GM19455 (cell line): ENCODE results near the gene OSBPL9.
"Not testable (repeated sequence)": the region's sequence is repeated elsewhere in the genome, so short reads cannot be mapped to it uniquely, and the experiment has no call there.

Experiments
- ATAC-seq: cut with Tn5 transposase; IDR thresholded peaks from one replicate; pipeline ENCODE4 v1.9.1; 2021; ENCODE audit not compliant: unreplicated experiment

The OSBPL9 gene

GRCh38 chr1:51663721-51664120 lies 46.8 kb downstream of the OSBPL9 start:
- ATAC-seq: no peak

GRCh38 chr1:51664421-51665240 lies 47.7 kb downstream of the OSBPL9 start:
- no peak for ATAC-seq

GRCh38 chr1:51666478-51666877 lies 49.6 kb downstream of the OSBPL9 start:
- no peak for ATAC-seq

DNA sequence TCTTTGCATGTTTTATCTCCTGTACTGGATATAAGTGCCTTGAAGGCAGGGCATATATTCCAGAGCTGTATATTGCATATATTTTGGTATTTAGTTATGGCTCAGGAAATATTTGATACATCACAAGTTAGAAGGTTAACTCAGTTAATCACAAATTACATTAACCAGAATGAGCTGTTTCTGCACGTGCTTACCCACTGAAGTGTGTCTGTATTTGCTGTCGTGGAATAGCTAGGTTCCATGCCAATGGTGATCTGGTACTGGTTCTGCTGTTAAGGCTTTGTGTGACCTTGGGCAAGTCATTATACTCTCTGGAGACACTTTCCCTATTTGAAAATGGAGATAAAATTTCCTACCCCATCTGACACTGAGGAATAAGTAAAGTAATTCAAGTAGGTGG lies 50.7 kb downstream of the OSBPL9 start:
- no peak for ATAC-seq

DNA sequence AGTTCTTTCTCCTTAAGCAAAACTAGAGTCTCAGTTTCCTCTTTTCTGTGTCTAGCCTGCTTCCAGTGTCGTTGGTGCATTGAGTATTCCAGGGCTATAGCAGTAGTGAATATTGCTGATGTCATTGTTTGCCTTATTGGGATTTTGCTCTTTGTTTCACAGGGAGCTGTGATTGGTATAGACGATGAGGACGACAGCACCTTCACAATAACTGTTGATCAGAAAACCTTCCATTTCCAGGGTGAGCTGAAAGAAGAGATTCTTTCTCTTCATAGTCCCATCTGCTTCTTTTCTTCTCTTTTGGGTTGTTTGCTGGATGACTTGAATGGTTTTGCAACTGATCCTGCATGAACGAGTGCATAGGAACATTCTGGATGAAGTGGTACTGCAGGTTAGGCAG lies 52.4 kb downstream of the OSBPL9 start:
- ATAC-seq: no peak

DNA sequence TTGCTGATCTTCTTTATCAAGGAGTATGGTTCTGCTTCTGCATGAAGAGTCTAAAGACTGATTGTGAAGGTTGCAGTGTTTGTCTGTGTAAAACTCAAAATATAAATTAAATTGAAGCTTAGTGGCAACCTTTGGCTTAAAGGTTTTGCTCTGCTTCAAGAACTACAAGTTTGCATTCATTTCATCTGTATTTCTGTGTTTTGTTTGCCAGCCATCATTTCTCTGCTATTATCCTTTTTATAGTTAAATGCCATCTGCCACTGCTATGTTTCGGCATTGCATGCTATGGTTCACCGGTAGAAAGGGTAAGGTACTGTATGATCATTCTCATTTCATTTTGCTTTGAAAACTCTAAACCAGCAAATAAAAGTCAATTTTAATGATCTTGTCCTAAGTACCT lies 52.9 kb downstream of the OSBPL9 start:
- ATAC-seq: no peak

DNA sequence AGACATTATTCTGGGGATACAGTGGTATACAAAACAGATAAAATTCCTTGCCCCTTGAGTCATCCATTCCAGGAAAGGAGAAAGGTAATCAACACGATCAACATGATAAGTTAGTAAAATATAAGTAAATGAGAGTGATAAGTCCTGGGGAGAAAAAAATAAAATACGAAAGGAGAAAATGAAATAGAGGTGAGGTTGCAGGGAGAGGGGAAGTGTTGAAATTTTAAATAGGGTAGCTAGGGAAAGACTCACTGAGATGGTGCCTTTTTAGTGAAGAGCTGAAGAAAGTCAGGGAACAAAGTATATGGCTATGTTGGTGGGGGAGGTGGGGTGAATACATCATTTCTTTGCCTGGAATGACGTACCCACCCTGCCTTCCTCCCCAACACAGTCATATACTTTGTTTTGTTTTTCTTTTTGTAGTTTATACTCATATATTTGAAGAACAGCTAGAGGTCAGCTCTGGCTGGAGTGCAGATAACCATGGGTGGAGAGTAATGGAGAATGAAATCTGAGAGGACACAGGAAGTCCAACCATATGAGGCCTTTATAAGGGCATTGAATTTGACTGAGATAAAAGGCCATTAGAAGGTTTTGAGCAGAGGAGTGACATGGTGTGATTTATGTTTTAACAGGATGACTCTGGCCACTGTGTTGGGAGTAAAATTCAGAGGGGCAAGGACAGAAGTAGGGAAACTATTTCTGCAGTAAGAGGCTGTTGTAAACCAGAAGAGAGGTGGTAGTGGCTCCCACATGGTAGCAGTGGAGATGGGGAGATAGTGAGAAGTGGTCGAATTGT lies 54.8 kb downstream of the OSBPL9 start:
- no peak for ATAC-seq

- ATAC-seq: no peak
Observed at GRCh38 chr1:51673279-51673678, 56.4 kb downstream of the OSBPL9 start.

DNA sequence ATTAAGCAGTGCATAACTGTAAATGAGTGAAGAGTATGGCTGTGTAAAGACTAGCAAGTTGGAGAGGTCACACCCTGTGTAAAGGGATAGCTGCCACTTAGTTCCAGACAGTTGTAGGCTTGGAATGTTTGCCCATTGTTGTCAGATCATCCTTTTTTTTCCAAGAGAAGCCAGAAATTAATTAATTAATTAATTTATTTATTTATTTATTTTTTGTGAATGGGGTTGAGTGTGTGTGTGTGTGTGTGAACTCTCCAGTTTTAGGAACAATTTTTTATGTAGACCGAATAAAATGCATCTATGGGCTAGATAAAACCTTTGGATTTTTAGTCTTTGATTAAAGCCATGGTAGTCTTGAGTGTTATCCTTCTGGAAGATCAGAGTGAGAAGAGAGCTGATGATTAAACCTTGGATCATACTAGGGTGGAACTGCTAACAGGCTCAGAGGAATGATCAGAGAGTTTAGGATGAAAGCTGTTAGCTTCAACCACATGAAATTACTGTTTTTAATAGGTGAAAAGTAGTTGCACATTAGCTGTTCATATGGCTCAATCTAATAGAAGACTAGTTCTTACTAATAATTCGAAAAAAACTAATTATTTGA lies 58.4 kb downstream of the OSBPL9 start:
- ATAC-seq: no peak

DNA sequence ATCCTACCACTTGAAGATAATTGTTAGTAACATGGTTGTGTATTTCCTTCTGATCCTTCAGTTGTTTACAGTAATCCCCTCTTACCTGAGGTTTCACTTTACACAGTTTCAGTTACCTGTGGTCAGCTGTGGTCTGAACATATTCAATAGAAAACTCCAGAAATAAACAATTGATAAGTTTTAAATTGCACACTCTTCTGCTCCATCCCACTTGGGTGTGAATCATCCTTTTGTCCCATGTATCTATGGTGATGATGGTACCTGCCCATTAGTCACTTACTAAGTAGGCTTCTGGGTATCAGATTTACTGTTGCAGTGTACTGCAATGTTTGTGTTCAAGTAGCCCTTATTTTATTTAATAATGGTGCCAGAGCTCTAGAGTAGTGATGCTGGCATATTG lies 62.5 kb downstream of the OSBPL9 start:
- ATAC-seq: no peak

DNA sequence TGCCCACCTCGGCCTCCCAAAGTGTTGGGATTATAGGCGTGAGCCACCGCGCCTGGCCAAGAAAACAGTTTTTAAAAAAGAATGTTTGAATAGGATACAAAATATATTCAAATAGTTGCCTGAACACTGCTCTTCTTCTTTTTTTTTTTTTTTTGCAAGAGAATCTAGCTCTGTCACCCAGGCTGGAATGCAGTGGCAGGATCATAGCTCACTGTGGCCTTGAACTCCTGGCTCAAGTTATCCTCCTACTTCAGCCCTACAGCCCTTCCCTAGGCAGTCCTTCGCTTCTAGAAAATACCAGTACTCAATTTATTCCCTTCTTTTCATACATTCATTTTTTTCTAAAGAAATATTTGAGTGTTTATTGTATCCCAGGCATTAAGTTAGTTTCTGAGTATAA lies 67.9 kb downstream of the OSBPL9 start:
- ATAC-seq: no peak

DNA sequence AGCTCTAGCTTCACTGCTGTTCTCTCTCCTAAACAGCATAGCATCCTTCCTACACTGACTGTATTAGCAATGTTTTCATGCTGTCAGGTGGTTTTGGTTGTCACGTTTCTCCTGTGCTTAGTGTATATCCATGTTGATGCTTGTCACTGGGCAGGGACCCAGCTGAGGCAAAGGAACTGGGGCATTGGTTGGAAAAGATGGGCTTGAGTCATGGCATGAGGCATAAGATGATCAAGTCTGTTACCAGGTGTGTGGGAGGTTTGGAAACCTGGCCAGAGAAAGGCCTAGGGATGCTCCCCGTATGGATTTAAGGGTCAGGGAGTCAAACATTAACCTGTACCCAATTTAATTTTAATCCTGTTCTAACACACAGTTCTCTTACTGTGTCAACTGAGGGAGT lies 69.6 kb downstream of the OSBPL9 start:
- no peak for ATAC-seq

DNA sequence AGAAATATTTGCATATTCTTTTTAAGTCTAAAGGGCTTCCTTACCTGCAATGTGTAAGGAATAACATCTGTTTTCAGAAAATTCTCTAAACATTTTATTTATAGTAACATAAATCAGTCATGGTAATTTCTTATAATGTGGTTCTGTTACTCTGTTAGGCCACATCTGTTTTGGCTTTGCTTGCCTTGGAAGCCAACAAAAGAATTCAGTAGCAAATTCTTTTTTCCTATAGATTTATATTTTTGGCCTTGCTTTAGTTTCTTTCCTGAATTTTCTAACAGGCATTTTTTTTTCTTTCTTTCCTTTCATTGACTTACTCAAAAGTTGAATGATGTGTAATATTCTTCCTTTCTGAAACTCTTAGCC lies 72.2 kb downstream of the OSBPL9 start:
- no peak for ATAC-seq

DNA sequence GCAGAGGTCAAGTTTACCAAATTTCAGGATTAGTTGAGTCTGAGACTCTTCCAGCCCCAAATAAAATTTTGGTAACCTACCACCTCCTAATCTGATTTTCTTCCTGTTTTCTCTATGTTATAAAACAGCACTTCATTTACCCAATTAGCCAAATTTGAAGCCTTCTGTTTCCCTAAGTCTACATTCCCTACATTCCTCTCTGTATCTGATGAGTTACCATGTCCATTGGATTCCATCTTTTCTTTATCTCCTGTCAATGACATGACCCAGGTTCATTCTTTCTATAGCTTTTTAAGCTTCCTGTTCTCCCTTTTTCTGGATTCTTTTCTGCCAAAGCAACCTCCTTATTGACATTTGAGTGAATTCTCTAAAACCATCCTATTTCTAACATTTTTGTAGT lies 72.8 kb downstream of the OSBPL9 start:
- ATAC-seq: no peak

GRCh38 chr1:51690285-51690961 lies 73.5 kb downstream of the OSBPL9 start:
- no peak for ATAC-seq

- no peak for ATAC-seq
Observed at GRCh38 chr1:51691920-51692319, 75.0 kb downstream of the OSBPL9 start.

GRCh38 chr1:51693419-51694155 lies 76.7 kb downstream of the OSBPL9 start:
- ATAC-seq: no peak

DNA sequence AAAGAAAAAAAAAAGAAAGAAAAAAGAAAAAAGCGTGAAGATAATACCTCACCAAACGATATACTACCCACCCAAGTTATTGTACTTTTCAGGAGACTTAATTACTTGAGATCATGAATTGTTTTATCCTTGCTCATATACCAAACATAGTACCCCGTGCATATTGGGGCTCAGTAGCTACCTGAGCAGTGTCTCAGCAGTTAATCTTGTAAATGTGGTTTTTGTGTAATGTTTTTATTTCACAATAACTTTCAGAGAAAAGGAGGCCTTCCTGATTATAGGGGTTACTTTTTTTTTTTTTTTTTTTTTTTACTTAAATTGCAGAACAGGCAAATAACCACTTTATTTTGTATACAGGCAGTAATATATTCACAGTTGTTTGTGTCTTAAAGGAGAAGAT lies 80.3 kb downstream of the OSBPL9 start:
- ATAC-seq: no peak

GRCh38 chr1:51699391-51699790 lies 82.5 kb downstream of the OSBPL9 start:
- ATAC-seq: no peak

DNA sequence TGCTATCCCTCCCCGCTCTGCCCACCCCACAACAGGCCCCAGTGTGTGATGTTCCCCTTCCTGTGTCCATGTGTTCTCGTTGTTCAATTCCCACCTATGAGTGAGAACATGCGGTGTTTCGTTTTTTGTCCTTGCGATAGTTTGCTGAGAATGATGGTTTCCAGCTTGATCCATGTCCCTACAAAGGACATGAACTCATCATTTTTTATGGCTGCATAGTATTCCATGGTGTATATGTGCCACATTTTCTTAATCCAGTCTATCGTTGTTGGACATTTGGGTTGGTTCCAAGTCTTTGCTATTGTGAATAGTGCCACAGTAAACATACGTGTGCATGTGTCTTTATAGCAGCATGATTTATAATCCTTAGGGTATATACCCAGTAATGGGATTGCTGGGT lies 84.9 kb downstream of the OSBPL9 start:
- not testable (repeated sequence) for ATAC-seq

DNA sequence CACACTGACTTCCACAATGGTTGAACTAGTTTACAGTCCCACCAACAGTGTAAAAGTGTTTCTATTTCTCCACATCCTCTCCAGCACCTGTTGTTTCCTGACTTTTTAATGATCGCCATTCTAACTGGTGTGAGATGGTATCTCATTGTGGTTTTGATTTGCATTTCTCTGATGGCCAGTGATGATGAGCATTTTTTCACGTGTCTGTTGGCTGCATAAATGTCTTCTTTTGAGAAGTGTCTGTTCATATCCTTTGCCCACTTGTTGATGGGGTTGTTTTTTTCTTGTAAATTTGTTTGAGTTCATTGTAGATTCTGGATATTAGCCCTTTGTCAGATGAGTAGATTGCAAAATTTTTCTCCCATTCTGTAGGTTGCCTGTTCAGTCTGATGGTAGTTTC lies 85.3 kb downstream of the OSBPL9 start:
- not testable (repeated sequence) for ATAC-seq
